GM19351 (cell line): ENCODE measurements around the gene FAM174C.

Experiments used
- ATAC-seq: cut with Tn5 transposase; IDR thresholded peaks from one replicate; pipeline ENCODE4 v1.9.1; 2021; ENCODE audit warnings: mild to moderate bottlenecking, moderate library complexity; ENCODE audit not compliant: unreplicated experiment

Gene FAM174C

DNA sequence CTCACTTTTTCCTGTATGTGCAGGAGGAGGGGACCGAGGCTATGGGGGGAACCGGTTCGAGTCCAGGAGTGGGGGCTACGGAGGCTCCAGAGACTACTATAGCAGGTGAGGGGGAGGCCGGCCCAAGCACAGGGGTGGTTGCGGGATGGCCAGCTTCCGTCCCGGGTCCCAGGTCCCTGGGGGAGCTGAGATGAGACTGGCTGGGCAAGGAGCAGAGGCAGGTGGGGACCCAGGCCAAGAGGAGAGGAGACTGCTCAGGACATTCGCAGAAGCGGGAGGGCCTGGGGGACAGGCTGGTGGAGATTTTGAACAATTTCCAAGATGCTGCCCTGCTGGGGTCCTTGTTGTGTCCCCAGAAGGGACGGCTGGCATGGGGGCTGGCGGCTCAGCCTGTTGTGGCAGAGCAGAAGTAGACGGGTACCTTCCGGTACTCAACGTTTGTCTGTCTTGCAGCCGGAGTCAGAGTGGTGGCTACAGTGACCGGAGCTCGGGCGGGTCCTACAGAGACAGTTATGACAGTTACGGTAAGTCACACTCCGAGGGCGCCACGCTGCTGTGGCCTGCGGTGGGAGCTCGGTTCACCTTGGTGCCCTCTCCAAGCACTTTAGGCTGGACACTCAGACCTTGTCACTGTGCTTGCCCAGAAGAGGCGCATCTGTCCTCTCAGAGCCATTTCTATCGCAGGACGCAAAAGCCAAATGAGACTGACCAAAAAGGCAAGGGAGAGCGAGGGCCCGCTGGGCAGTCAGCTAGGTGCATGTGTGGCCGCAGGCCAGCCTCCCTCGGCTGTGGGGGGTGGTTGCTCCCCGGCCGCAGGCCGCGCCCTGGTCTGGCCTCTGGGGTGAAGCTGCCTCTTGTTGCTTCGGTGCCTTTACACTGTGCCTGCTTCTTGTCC is 3.6 kb upstream of the FAM174C start:
- ATAC-seq, result no peak

DNA sequence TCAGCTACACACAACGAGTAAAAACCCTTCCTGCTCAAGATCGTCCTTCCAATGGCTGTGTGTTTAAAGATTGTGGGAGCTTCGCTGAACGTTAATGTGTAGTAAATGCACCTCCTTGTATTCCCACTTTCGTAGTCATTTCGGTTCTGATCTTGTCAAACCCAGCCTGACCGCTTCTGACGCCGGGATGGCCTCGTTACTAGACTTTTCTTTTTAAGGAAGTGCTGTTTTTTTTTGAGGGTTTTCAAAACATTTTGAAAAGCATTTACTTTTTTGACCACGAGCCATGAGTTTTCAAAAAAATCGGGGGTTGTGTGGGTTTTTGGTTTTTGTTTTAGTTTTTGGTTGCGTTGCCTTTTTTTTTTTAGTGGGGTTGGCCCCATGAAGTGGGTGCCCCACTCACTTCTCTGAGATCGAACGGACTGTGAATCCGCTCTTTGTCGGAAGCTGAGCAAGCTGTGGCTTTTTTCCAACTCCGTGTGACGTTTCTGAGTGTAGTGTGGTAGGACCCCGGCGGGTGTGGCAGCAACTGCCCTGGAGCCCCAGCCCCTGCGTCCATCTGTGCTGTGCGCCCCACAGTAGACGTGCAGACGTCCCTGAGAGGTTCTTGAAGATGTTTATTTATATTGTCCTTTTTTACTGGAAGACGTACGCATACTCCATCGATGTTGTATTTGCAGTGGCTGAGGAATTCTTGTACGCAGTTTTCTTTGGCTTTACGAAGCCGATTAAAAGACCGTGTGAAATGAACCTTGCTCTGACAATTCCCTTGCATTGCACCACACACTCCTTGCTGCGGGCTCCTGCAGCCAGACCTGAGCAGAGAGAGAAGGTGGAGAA is 2.7 kb upstream of the FAM174C start:
- ATAC-seq, result no peak

DNA sequence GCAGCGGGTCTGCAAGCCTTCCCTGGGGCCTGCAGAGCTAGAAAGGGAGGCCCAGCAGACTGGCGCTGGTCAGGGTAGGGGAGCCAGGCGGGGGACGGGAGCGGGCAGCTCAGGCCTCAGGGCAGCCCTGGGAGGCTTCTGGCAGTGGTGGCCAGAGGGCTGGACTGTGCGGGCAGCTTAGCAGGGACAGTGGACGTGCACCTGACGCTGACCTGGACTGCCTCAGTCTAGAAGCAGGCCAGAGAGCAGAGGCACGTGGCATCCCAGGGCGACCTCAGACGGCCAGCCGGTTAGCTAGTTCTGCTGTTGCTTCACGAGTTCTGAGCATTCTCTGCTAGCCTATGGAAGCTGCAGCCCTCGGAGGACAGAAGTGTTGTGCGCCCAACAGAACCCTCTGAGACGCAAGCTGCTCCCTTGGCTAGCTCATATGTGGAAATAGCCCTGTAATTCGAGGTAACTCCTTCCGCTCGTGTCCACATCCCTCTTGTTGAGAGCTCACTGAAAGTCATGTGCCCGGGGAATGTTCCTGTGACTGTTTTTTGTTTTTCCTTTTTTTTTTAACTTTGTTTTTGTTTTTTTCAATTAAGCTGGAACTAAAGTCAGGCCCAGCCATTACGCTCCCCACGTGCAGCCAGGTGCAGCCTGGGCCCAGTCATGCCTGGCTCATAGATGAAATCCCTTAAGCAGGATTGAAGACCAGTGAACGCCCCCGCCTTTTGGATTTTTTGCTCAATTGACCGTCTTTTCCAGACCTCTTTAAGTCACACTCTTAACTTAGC is 1.9 kb upstream of the FAM174C start:
- no peak for ATAC-seq

DNA sequence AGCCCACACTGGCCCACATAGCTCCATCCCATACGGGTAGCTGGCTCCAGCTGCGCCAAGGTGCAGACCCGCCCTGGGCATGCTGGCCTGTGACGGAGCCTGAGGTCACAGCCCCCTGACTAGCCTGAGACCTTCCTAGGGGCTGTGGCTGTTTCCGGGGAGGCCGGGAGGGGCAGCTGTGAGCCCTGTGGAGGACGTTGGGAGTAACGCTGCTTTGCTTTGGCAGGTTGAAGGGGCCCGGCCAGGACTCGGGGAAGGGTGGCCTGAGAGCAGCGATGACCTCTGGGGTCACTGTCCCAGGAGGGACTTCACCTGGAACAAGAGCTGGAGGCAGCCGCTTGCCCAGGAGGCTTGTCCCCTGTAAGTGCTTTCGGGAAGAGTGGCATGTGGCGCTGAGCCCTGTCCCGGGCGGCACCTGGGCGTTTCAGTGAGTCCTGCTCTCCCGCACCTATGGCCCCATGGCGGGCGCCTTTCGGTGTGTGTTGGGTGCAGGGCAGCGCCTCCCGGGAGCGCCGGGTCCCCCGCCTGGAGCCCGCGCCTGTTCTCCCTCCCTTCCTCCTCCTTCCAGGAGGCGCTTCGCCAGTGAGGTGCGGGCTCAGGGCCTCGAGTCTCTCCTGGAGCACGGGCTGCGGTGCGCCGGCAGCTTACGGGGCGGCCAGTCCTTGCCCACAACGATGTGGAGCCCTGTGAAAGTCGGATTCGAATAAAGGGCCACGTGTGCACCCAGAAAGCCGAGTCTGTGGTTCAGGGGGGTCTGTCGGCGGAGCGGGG is 1.1 kb upstream of the FAM174C start:
- ATAC-seq, result no peak

DNA sequence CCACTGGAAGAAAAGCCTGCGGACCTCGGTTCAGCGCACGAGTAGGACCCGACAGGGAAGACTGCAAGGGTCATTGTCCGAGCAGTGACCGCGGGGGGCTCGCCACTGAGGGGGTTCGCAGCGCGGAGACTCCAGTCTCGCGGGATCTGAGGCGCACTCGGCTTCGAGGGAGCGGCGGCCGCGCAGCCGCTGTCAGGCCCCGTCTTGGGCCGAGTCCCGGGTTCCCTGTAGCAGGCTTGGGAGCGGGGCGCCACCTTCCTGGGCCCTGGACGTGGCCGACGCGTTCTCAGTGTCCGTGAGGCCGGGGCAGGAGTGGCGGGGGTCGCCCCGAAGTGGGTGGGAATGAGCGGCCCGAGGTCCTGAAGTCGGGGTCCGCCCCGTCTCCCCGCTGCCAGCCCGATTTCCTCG is 474 bp upstream of the FAM174C start:
- no peak for ATAC-seq

DNA sequence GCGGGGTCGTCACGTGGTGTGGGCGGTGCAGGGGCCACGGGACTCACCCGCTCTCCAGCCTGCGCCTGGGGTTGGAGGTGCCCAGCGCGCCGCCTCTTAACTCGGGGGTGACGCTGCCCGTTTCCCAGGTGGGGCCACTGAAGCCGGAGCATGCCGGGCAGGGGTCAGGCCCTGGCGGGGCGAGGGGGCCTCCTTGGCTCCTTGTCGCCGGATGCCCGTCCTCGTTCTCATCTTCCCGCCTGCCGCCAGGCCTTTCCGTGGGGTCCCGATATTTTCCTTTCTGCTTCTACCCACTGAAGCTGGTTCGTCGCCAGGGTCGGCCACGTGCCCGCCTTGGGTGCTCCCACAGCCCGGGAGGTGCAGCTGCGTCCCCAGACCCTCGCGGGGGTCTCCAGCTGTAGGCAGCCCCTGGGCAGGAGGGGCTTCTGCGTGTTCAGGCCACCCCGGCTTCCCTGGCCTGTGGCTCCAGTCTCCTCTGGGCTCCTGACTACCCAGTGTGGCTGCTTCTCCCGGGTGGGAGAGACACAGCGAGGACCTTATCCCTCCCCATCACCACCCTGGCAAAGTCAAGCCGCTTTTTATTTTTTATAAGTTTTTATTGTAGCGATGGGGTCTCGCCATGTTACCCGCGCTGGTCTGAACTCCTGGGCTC is 772 bp downstream of the FAM174C start:
- no peak for ATAC-seq

DNA sequence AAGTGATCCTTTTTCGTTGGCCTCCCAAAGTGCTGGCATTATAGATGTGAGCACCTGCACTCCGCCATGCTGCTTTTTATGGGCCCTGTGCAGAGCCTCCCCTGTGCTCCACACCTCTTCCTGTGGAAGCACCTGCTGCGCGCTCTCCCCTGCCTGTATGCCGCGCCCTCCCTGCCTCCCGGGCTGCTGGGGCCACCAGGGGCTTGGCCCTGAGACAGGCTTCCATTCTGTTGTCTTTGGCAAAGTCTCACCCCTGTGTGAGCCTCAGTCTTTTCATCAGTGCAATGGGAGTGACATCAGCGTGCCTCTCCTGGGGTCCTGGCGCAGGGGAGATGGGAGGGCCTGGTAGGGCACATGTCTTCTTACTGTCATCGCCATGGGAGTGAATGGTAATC is 1.3 kb downstream of the FAM174C start:
- no peak for ATAC-seq

DNA sequence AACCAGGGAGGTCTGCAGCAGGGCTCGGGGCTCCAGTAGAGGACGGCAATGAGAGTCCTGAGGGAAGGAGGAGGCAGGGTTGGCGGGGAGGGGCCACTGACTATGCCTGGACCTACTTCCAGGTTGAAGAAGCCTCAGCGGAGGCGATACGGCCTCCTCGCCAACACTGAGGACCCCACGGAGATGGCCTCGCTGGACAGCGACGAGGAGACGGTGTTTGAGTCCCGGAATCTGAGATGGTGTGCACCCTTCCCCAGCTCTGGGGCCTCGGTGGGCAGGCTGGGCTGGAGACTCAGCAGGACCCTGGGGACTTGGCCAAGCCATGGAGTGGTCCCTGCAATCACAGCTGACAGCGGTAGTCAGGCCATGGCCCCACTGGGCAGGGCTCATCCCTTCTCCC is 1.7 kb downstream of the FAM174C start:
- ATAC-seq, result no peak

DNA sequence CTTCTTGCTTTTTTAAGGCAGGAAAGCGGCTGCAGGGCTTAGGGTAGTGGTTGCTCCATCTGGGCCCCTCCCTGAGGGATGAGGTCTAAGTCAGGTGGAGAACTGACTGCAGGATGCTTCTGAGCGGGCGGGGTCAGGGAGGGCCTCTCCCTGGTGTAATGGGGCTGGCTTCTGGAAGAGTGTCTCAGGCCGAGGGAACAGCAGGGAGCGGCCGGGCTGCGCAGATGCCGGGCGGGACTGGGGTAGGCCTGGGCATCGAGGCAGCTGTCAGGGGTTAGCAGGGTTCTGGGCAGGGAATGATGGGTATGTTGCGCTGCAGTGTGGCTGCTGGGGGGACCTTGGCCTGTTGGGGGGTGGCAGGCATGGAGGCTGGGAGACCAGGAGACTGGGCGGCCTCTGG is 2.7 kb downstream of the FAM174C start:
- ATAC-seq, result no peak

DNA sequence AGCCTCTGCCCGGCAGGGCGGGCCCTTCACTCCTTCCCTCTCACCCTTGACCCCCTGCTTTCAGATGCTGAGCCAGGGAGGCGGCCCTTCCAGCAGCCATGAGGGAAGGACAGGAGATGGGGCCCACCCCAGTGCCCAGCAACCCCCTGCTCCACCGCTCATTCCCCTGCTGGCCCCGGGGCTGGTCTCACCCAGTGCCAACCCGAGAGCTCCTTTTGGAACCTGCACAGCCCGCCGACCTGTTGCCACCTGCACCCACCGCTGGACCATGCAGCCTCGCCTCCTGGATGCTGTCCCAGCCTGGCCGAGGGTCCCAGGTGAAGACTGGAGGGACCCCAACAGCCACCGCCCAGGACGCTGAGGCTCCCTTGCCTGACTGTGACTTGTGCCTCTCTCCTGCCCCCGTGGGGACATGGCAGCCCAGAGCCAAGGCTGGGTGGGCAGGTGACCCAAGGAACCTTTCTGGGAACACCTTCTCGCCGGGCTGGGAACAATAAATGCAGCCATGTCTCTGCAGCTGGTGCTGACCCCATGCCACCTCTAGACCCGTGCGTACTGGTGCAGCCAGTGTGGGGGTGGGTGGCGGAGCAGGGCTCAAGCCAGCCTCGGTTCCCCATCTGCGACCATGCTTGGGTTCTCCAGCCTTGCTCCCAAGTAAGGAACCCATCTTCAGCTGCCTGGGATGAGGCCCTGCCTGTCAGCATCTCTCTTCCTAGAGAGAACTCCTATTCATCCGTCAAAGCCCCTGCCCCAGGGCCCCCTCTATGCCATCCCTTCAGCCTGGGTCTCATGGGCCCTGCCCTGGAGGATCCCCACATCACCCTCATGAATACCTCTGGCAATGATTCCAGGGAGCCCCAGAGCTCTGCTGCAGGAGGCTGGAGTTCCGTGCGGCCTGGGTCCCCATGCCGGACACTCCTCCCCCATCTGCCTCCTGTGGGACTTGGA is 3.7 kb downstream of the FAM174C start:
- ATAC-seq, result no peak

DNA sequence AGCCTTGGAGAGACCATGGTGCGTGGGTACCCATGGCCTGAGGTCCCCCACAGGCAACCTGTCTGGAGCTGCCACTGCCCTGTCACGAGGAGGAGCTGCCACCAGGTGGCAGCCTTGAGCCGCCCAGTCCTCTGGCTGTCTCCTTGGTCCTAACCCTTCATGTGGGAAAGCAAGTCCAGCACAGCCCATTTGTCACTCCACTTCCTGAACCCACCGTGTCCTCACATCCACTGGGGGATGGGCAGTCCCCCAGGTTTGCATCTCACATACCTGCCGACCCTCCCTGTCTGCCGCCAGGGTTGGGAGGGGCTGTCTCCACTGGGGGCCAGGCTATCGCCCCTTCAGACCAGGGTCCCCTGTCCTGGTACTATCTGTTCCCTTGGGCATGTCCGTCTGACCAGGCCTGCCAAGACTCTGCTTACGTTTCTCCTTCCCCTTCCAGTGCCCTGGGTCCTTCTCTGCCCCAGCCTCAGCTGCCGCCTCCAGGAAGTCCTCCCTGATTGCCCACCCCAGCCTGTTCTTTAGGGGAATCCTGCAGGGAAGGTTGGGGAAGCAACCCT is 4.5 kb downstream of the FAM174C start:
- ATAC-seq, result no peak

DNA sequence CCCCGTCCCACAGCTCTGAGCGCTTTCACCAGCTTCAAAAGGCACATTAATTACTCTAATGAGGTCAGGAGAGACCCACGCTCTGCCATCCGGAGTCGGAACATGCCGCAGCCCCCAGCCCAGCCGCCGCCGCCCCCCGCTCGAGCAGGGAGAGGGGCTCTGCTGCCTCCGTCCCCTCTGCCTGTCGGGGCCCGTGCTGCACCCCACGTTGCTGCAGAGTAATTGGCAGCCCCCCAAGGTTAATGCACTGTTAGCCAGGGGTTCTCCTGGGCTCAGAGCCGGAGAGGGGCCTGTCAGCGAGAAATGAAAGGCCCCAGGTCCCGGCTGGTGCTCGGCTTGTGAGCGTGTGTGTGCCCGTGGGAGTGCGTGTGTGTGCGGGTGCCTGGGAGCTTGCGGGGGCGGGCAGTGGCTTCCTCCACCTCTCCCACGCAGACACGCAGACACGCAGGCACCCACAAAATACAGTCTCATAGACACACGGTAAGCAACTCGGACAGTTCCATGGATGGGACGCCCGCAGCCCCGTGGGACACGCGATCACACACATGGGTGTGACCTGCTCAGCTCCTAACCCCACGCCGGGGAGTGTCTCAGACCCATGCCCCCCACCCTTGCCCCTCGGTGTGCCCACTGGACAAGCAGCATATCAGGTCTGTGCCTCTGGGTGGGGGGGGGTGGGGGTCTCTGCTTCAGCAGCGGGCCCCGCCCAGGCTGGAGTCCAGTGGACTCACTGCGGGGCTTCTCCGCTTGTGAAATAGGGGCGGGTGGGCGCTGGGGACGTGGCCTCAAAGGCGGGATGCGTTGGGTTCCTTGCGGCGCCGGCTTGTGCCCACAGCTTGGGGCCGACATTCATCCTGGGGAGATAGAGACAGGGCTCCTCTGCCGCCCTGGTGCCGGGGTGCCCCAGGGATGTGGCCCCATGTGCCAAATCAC is 5.6 kb downstream of the FAM174C start:
- ATAC-seq, result no peak

DNA sequence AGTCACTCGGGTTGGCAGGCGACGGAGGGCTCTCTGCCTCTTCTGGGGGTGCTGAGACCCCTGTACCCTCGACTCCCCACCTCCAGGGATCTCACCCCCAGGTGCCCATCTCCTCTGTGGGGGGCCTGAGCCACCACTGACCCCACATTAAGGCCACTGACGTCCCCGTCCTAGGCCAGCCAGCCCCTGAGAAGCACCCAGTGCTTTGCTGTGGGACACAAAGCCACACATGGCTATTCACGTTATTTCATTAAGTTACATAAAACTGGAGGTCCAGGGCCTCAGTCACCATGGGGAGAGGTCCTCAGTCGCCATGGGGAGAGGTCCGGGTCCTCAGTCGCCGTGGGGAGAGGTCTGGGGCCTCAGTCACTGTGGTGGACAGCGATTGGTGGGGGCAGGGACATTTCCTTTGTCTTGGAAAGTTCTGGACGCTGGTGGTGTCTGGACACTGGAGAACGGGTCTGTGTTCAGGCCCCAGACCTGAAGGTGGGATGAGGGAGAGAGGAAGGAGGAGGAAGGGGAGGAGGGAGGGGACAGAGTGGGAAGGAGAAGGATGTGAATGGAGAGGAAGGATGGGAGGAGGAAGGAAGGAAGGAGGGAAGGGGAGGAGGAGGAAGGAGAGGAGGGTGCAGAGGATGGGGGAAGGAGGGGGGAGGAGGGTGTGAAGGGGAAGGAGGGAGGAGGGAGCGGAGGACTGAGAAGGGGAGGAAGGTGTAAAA is 6.4 kb downstream of the FAM174C start:
- no peak for ATAC-seq

DNA sequence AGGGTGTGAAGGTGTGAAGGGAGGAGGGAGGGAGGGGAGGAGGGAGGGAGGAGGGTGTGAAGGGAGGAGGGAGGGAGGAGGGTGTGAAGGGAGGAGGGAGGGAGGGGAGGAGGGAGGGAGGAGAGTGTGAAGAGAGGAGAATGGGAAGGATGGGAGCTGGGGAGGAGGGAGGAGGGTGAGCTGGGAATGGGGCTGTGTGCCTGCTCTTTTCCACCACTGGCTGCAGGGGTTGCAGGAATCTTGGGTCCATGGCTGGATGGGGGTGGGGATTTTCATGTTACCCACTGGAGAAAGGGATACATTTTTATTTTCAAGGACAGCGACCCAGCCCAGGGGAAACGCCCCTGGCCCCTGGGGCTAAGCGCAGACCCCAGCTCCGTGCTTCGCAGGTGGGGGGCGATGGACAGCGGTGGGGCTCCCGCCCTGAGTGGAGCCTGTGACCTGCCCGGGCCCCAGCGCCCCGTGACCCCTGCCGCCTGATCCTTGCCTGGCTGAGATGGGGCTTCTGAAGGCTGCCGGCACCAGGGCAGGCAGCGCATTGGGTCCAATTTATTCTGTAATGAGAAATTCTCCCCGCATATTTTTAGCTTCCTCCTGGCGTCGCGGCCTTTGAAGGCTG is 7.4 kb downstream of the FAM174C start:
- no peak for ATAC-seq

DNA sequence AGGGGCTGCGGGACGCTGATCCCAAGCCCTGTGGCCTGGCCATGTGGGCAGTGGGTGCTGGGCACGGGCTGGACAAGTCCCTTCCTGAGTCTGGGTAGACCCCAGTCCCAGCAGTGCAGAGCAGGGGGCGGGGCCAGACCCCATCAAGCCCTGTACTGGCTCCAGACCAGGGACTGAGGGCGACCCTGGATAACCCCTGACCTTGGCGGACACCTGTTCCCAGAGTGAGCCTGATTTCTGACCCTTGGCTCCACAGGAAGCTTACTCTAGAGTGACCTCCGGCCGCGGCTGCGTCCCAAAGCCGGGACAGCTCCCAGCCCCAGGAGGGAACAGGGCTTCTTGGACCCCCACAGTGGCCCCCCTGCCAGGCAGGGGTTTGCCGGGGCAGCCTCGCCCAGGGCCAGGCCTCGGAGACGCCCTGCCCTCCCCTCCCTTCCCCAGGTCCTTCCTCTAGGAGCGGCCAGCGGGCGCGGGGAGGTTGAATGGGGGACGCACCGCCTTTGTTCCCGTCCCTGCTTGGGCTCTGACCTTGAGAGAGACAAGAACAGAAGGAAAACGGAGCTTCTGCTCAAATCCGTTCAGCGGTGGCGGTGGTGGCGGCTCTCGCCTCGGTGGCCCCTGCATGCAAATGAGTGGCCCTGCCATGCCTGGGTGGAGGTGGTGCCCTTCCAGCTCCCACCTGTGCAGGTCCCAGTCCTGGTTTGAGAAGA is 8.0 kb downstream of the FAM174C start:
- no peak for ATAC-seq

DNA sequence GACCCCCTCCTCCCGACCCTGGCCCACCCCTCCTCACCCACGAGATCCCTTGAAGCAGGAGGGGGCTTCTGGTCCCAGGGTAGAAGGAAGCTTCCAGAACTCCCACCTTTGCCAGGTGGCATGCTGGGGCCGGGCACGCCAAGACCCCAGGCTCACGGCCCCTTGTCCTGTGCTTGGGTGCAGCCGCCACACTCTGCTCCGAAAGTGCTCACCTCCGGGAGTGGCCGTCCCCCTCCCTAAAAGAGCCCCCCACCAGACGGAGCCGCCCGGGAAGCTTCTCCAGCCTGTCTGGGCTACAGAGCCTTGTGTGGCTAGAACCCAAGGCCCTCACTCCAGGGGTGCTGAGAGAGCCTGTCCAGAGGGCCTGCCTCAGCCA is 8.6 kb downstream of the FAM174C start:
- ATAC-seq, result no peak
